LNCAP (cell line): Measurements from ENCODE around the gene PIGL.
A peak's percentile ranks its signal among the peaks of the same experiment; 100 is the strongest.

Experiments used
- CTCF ChIP-seq: fragments of 450-650 bp; IDR thresholded peaks from 2 replicates; pipeline ENCODE4 v1.5.1; 2017; ENCODE audit warnings: mild to moderate bottlenecking

The PIGL gene

DNA sequence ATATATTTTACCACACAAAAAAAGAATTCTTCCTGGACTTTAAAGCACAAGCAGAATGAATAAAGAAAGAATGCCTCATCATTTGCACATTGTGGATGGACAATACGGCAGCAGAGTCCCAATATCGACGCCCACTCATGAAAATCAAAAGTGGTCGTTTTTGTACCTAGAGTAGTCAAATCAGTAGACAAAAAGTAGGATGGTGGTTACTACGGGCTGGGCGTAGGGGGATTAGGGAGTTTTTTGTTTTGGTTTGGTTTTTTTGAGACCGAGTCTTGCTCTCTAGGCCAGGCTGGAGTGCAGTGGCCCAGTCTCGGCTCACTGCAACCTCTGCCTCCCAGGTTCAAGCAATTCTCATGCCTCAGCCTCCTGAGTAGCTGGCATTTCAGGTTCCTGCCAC is 144.9 kb downstream of the PIGL start:
- TF ChIP-seq CTCF, result no peak

GRCh38 chr17:16363749-16364536 is 146.9 kb downstream of the PIGL start:
- TF ChIP-seq CTCF, result peak; percentile 99

DNA sequence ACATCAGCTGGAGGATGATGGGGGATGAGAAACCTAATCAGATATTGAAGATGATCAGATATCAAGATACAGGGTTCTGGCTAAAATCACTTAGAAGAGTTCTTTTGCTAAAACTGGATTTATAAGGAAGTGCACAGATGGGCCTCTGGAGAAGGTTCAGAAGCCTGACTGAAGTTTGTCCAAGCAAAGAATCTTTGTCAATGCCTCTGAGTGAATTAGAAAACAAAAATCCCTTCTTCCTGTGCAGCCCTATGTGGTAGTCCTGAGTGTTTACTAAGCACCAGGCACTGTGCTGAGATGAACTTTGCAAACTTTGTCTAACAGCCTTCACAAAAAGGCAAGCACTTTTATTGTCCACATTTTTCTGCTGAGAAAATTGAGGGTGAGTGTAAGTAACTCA is 147.6 kb downstream of the PIGL start:
- no peak for TF ChIP-seq CTCF

GRCh38 chr17:16371742-16372141 is 154.7 kb downstream of the PIGL start:
- TF ChIP-seq CTCF, result no peak

- no peak for TF ChIP-seq CTCF
These were observed 157.3 kb downstream of the PIGL start for GRCh38 chr17:16374146-16374938.
